Upper lobe of left lung (tissue), 4 donors: ENCODE measurements around the gene PCSK1.

Source experiments
- EP300 ChIP-seq, 4 donors: sonication (generic); formaldehyde crosslinking; IDR thresholded peaks; one replicate each; pipeline ENCODE4 v1.5.1; 2017; ENCODE audit warnings: antibody characterized with exemption in 4 of 4, control low read depth in 2 of 4
- POLR2A ChIP-seq, 4 donors: fragments of 450-650 bp; IDR thresholded peaks; one replicate each; pipeline ENCODE4 v1.5.1; 2016 to 2017; ENCODE audit warnings: antibody characterized with exemption in 4 of 4, mild to moderate bottlenecking in 2 of 4
- POLR2AphosphoS5 ChIP-seq, 2 donors: sonication (generic); formaldehyde crosslinking; IDR thresholded peaks; one replicate each; pipeline ENCODE4 v1.5.1; 2017; ENCODE audit warnings: antibody characterized with exemption in 2 of 2
- TF ChIP-seq, protein P1 (sequence below), 6 experiments: fragments of 450-650 bp in 4 of 6; fragments of 200-600 bp in 2 of 6; sonication (generic) in 2 of 6; IDR thresholded peaks; one replicate each; pipeline ENCODE4 v1.5.1; 2016 to 2019; ENCODE audit warnings: antibody characterized with exemption in 6 of 6

DNA sequence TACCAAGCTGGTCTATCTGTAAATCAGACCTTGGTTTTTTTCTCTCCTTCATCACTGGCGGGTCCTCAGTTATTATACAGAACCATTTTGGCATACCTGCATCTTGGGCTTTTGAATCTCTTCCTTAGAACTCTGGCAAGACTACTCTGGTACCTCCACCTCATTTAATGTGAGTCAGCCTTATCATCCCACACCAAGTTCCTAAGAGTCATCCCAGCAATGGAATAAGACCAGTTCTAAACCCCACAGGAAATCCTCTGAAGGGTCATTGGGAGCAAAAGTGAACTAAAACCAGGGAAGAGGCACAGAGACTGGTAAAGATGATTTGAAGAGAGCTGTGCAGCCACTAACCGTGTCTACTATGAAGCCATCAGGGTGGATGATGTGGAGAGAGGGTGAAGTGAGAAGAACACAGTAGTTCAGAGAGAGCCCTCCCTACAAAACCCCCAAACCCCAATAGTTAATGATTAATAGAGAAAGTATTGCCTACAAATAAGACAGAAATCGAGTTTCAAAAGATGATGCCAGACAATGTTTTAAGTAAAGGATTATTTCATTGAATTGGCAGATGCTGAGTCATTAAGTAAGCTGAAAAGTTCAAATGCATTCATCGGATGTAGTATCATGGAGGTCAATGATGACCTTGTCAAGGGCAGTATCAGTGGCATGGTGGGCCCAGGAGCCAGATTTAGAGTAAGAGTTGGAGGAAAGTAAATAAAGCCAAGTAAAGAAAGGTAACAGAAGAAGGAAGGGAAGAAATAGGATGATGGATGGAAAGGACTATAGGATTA, 85.4 kb downstream of the PCSK1 start:
- TF ChIP-seq POLR2AphosphoS5 (IDR thresholded peaks at IDR 0.05) (no peak), POLR2A (IDR thresholded peaks at IDR 0.05) (no peak), EP300 (IDR thresholded peaks at IDR 0.05) (no peak)
- TF ChIP-seq, protein P1, sequence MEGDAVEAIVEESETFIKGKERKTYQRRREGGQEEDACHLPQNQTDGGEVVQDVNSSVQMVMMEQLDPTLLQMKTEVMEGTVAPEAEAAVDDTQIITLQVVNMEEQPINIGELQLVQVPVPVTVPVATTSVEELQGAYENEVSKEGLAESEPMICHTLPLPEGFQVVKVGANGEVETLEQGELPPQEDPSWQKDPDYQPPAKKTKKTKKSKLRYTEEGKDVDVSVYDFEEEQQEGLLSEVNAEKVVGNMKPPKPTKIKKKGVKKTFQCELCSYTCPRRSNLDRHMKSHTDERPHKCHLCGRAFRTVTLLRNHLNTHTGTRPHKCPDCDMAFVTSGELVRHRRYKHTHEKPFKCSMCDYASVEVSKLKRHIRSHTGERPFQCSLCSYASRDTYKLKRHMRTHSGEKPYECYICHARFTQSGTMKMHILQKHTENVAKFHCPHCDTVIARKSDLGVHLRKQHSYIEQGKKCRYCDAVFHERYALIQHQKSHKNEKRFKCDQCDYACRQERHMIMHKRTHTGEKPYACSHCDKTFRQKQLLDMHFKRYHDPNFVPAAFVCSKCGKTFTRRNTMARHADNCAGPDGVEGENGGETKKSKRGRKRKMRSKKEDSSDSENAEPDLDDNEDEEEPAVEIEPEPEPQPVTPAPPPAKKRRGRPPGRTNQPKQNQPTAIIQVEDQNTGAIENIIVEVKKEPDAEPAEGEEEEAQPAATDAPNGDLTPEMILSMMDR (IDR thresholded peaks at IDR 0.05): no peak
